Caco-2 (cell line): ENCODE measurements around the gene HEATR1. TPM values are rescaled to one million over a fixed set of nuclear protein-coding genes. Genes with fewer than 3 reads are reported as not detected.

ENCODE experiments used
- Bru-seq: library from RNA; stranded (reverse); fragments of 400-500 nt; gene quantifications from one replicate; lab custom pipeline; 2021; lab: Mats Ljungman, UMichigan
- BruChase-seq, 2 experiments: library from RNA; stranded (reverse); fragments of 400-500 nt; gene quantifications; one replicate each; lab custom pipeline; 2021; lab: Mats Ljungman, UMichigan
- BruUV-seq: library from RNA; stranded (reverse); fragments of 400-500 nt; replicated peaks from 2 replicates; lab custom pipeline; 2021; lab: Mats Ljungman, UMichigan
- CTCF ChIA-PET: fragments of 300-600 bp; sonication (Branson Sonifier 250); formaldehyde crosslinking; loops from one replicate; lab custom pipeline; 2022; ENCODE audit warnings: antibody characterized with exemption; lab: Charles Lee
- POLR2A ChIA-PET: fragments of 300-600 bp; sonication (Branson Sonifier 250); formaldehyde crosslinking; loops from one replicate; lab custom pipeline; 2022; ENCODE audit warnings: antibody characterized with exemption; lab: Charles Lee
- DNase-seq, 2 experiments: peaks; one replicate each; pipeline versions ENCODE4 v3.0.0 to v3.0.0-alpha.2; 2020 to 2022
- H3K27me3 ChIP-seq: replicated peaks from 2 replicates; pipeline ENCODE4 v1.6.0; 2011; ENCODE audit warnings: low read length; ENCODE audit not compliant: control insufficient read depth, insufficient read depth
- H3K36me3 ChIP-seq: 2 replicates; pipeline ENCODE4 v1.5.1; 2011; ENCODE audit warnings: low read length; ENCODE audit not compliant: control insufficient read depth, insufficient read depth
- H3K4me1 ChIP-seq: fragments of 250-450 bp; sonication (Bioruptor Pico); 2 replicates; pipeline ENCODE4 v1.5.1; 2020; ENCODE audit warnings: mild to moderate bottlenecking
- H3K4me3 ChIP-seq: 2 replicates; pipeline ENCODE4 v1.5.1; 2011; ENCODE audit warnings: low read depth, mild to moderate bottlenecking, control low read depth, low read length
- H3K9me3 ChIP-seq: fragments of 250-450 bp; sonication (Bioruptor Pico); 2 replicates; pipeline ENCODE4 v1.5.1; 2020; ENCODE audit warnings: mild to moderate bottlenecking, moderate library complexity
- H3K27ac Mint-ChIP-seq: one replicate; pipeline ENCODE4 v1.8.0; 2022; ENCODE audit warnings: mixed read lengths; ENCODE audit not compliant: unreplicated experiment
- H3K27me3 Mint-ChIP-seq: one replicate; pipeline ENCODE4 v1.8.0; 2022; ENCODE audit warnings: mixed read lengths; ENCODE audit not compliant: insufficient read depth, unreplicated experiment
- H3K36me3 Mint-ChIP-seq: one replicate; pipeline ENCODE4 v1.8.0; 2022; ENCODE audit warnings: mild to moderate bottlenecking, mixed read lengths; ENCODE audit not compliant: insufficient read depth, unreplicated experiment
- H3K4me1 Mint-ChIP-seq: one replicate; pipeline ENCODE4 v1.8.0; 2022; ENCODE audit warnings: low read depth, mixed read lengths; ENCODE audit not compliant: unreplicated experiment
- H3K4me3 Mint-ChIP-seq: one replicate; pipeline ENCODE4 v1.8.0; 2022; ENCODE audit warnings: mild to moderate bottlenecking, moderate library complexity, mixed read lengths; ENCODE audit not compliant: unreplicated experiment
- H3K9me3 Mint-ChIP-seq: one replicate; pipeline ENCODE4 v1.8.0; 2022; ENCODE audit warnings: mixed read lengths; ENCODE audit not compliant: unreplicated experiment
- intact Hi-C: fragments of 100-400 bp; cut with micrococcal nuclease; formaldehyde crosslinking; loops from one replicate; pipeline ENCODE4 v1.10.0; 2022; ENCODE audit not compliant: unreplicated experiment
- long read RNA-seq: library from polyadenylated mRNA; stranded (forward); transcript quantifications from one replicate; pipeline ENCODE4 v2.0.0, GENCODE V29; 2022
- total RNA-seq: library from RNA; stranded (reverse); gene quantifications from 2 replicates; pipeline ENCODE4 v1.2.3, GENCODE V29; 2022
- TF ChIP-seq, protein P1 (sequence below), 2 experiments: fragments of 200-600 bp in 1 of 2; IDR thresholded peaks; 1 replicate in 1 of 2; 2 replicates in 1 of 2; pipeline versions ENCODE4 v1.5.1 to v1.8.0; 2011 to 2022; ENCODE audit warnings: antibody characterized with exemption in 1 of 2, control low read depth in 1 of 2, inconsistent platforms in 1 of 2, low read depth in 1 of 2, low read length in 1 of 2, mild to moderate bottlenecking in 1 of 2, moderate library complexity in 1 of 2; ENCODE audit not compliant: insufficient read depth in 1 of 2, severe bottlenecking in 1 of 2, unreplicated experiment in 1 of 2

The HEATR1 gene, protein sequence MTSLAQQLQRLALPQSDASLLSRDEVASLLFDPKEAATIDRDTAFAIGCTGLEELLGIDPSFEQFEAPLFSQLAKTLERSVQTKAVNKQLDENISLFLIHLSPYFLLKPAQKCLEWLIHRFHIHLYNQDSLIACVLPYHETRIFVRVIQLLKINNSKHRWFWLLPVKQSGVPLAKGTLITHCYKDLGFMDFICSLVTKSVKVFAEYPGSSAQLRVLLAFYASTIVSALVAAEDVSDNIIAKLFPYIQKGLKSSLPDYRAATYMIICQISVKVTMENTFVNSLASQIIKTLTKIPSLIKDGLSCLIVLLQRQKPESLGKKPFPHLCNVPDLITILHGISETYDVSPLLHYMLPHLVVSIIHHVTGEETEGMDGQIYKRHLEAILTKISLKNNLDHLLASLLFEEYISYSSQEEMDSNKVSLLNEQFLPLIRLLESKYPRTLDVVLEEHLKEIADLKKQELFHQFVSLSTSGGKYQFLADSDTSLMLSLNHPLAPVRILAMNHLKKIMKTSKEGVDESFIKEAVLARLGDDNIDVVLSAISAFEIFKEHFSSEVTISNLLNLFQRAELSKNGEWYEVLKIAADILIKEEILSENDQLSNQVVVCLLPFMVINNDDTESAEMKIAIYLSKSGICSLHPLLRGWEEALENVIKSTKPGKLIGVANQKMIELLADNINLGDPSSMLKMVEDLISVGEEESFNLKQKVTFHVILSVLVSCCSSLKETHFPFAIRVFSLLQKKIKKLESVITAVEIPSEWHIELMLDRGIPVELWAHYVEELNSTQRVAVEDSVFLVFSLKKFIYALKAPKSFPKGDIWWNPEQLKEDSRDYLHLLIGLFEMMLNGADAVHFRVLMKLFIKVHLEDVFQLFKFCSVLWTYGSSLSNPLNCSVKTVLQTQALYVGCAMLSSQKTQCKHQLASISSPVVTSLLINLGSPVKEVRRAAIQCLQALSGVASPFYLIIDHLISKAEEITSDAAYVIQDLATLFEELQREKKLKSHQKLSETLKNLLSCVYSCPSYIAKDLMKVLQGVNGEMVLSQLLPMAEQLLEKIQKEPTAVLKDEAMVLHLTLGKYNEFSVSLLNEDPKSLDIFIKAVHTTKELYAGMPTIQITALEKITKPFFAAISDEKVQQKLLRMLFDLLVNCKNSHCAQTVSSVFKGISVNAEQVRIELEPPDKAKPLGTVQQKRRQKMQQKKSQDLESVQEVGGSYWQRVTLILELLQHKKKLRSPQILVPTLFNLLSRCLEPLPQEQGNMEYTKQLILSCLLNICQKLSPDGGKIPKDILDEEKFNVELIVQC (N-terminal part only)
- 54.8 and 56.5 TPM in 2 replicates for total RNA-seq
- percentile 87 among the genes with signal in this experiment for Bru-seq, nascent RNA
- percentile 92 among the genes with signal in this experiment for BruChase-seq, experiment 1, labeled RNA remaining after a 2-hour chase
- percentile 94 among the genes with signal in this experiment for BruChase-seq, experiment 2, labeled RNA remaining after a 6-hour chase
- long read RNA-seq, full-length matches to known transcripts, result 24 of 35 reads
- long read RNA-seq, partial matches to known transcripts, result 9 of 35 reads
- long read RNA-seq, other reads (novel, unspliced or antisense), result 2 of 35 reads

DNA sequence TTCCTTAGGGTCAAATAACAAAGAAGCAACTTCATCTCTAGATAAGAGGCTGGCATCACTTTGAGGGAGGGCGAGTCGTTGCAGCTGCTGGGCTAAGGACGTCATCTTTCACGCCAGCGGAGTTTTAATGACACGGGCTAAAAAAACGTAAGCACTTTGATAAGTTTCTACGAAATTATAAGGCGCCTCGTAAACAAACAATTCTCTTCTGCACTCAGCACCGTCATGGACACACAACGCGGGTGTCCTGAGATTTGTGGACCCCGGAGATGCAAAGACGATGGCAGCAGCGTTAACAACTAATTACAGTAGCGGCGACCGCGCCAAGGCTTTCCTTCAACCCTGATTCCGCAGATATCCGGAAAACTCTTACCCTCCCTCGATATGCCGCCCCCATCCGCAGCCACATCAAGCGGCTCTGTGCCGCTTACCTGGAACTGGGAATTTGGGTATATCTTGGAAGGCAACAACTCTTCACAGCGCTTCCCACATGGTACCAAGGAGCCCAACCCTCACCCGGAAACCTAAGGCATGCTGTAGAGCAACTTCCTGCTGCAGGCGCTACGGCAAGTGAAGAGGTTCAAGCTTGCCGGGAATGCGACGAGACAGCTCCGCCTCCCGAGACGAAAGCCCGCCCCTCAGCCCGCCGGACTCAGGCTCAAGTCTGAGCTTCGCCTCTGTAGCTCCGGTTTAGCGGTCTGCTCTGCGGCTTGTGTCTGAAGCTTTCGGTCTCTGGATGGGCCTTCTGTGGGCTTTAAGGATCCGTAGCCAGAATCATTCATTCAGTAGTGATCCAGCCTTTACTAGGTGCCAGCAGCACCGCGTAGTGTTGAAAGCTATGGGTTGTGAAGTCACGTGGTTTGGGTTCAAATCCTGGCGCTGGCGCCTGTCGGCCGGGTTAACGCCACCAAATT is at the start of gene HEATR1:
HEATR1 (minus strand) TSS at position 526 of the 914 bp plus-strand sequence; CDS start at position 105, 421 bp downstream.
- Histone ChIP-seq H3K4me3 (peak within 1 kb of the TSS; percentile 68), H3K27me3 (no peaks in the 10 kb centered on the region), H3K9me3 (no peaks in the 10 kb centered on the region), H3K36me3 (no peaks in the 10 kb centered on the region), H3K4me1 (no peaks in the 10 kb centered on the region)
- CTCF ChIA-PET, result interaction anchor here (0.5 to 0.8 kb wide), 3 partner anchors 21 to 958 kb away, joined by 3 to 4 read pairs (median 3); no protein-coding TSS in a partner anchor
- TSS peak; percentile 67 for BruUV-seq
- peaks cover 46% of the 10 kb centered on the region for H3K36me3 Mint-ChIP-seq
- DNase-seq, result peak; percentile 94 to 96
- peak within 1 kb of the TSS; percentile 85 for H3K27ac Mint-ChIP-seq
- intact Hi-C loops, result loop anchor here (2.0 kb wide), 1 partner anchor 501 kb away; no protein-coding TSS in a partner anchor
- POLR2A ChIA-PET, result interaction anchor here (0.5 to 1.2 kb wide), 4 partner anchors 12 to 191 kb away, joined by 3 to 9 read pairs (median 6); partner anchors contain the start of gene MTR
- peak within 1 kb of the TSS; percentile 79 for H3K4me3 Mint-ChIP-seq
- peaks cover 7% of the 10 kb centered on the region for H3K4me1 Mint-ChIP-seq
- TF ChIP-seq, protein P1, sequence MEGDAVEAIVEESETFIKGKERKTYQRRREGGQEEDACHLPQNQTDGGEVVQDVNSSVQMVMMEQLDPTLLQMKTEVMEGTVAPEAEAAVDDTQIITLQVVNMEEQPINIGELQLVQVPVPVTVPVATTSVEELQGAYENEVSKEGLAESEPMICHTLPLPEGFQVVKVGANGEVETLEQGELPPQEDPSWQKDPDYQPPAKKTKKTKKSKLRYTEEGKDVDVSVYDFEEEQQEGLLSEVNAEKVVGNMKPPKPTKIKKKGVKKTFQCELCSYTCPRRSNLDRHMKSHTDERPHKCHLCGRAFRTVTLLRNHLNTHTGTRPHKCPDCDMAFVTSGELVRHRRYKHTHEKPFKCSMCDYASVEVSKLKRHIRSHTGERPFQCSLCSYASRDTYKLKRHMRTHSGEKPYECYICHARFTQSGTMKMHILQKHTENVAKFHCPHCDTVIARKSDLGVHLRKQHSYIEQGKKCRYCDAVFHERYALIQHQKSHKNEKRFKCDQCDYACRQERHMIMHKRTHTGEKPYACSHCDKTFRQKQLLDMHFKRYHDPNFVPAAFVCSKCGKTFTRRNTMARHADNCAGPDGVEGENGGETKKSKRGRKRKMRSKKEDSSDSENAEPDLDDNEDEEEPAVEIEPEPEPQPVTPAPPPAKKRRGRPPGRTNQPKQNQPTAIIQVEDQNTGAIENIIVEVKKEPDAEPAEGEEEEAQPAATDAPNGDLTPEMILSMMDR (IDR thresholded peaks at IDR 0.05; ENCODE audit: insufficient read depth in 1 of 2, low read depth in 1 of 2, low read length in 1 of 2, severe bottlenecking in 1 of 2, unreplicated experiment in 1 of 2), result no peak
- no peaks in the 10 kb centered on the region for H3K9me3 Mint-ChIP-seq
- no peaks in the 10 kb centered on the region for H3K27me3 Mint-ChIP-seq

DNA sequence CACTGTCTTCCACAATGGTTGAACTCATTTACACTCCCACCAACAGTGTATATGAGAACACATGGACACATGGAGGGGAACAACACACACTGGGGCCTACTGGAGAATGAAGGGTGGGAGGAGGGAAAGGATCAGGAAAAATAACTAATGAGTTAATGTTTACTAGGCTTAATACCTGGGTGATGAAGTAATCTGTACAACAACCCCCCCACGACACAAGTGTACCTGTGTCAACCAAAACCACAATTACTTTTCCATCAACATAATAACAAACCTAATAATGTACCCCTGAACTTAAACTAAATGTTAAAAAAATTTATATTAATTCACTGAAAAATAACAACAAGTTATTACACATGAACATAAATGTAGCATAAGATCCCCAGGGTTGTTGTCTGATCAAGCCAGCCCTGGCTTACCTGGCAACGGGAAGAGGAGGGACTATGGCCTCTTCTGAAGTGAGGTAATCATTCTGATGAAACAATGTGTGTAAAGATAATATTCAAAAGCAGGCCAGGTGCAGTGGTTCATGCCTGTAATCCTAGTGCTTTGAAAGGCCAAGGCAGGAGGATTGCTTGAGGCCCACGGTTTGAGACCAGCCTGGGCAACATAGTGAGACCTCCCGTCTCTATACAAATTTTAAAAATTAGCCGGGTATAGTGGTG is 40.8 kb upstream of the HEATR1 start:
- Mint-ChIP-seq H3K4me1 (no peaks in the 10 kb centered on the region), H3K9me3 (no peaks in the 10 kb centered on the region), H3K27me3 (peaks cover 9% of the 10 kb centered on the region), H3K36me3 (no peaks in the 10 kb centered on the region), H3K4me3 (no peak overlapping the region), H3K27ac (no peak overlapping the region)
- POLR2A ChIA-PET, result no interaction called here
- TF ChIP-seq, protein P1 (IDR thresholded peaks at IDR 0.05; ENCODE audit: insufficient read depth in 1 of 2, low read depth in 1 of 2, low read length in 1 of 2, severe bottlenecking in 1 of 2, unreplicated experiment in 1 of 2), result no peak
- no peaks in the 10 kb centered on the region for H3K9me3 ChIP-seq
- intact Hi-C loops, result no loop called here
- no peaks in the 10 kb centered on the region for H3K36me3 ChIP-seq
- BruUV-seq, result no TSS peak
- peak in 1 of 2 experiments; percentile 10 for DNase-seq
- no peaks in the 10 kb centered on the region; the same call in 1 of the 2 replicates for H3K4me1 ChIP-seq
- no peaks in the 10 kb centered on the region for H3K27me3 ChIP-seq
- CTCF ChIA-PET, result no interaction called here
- no peak overlapping the region for H3K4me3 ChIP-seq
